Bone marrow (tissue), 2 donors: ENCODE results near the gene TUT7.
A peak's percentile ranks its signal among the peaks of the same experiment; 100 is the strongest.
"Not testable (repeated sequence)": the region's sequence is repeated elsewhere in the genome, so short reads cannot be mapped to it uniquely, and the experiment has no call there.

Source experiments
- DNase-seq, 2 donors: peaks; one replicate each; lab custom pipeline; 2025; lab: John Stamatoyannopoulos, UW

The TUT7 gene

GRCh38 chr9:86354011-86354817, at the start of gene TUT7:
Gene TUT7 (minus strand): TSS chr9:86354410. CDS start chr9:86353199, 1,211 bp downstream.
- peak; percentile 83 to 90 for DNase-seq

GRCh38 chr9:86402591-86402990, 48.4 kb upstream of the TUT7 start:
- DNase-seq, result no peak

- no peak for DNase-seq
These were observed 42.2 kb upstream of the TUT7 start for GRCh38 chr9:86396412-86396811.

DNA sequence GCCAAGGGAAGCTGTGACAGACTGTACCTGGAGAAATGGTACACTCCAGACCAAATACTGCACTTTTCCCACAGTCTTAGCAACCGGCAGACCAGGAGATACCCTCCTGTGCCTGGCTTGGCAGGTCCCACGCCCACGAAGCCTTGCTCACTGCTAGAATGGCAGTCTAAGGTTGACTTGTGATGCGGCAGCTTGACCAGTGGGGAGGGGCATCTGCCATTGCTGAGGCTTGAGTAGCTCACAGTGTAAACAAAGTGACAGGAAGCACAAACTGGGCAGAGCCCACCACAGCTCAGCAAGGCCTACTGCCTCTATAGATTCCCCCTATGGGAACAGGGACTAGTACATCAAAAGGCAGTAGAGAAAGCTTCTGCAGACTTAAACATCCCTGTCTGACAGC, 36.0 kb upstream of the TUT7 start:
- not testable (repeated sequence) for DNase-seq

- no peak for DNase-seq
These were observed 35.4 kb upstream of the TUT7 start for GRCh38 chr9:86389628-86390027.

DNA sequence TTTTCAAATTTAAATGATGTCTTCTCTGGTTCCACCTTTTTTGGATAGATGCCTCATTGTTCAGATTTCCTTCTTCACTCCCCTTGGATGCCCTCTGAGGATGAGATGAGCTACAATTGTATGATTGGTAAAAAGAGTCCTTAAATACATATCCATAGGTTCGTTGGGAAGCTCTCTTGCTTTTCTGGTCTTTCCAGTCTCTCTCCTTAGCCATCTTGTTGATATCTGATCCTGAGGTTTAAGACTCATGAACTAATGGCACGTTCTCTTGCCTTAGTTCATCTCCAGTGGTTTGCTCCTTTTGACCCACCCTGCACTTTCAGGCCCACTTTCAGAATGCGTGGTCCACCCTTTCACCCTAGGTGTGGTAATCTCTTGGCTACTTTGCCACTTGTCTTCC, 33.2 kb upstream of the TUT7 start:
- no peak for DNase-seq

DNA sequence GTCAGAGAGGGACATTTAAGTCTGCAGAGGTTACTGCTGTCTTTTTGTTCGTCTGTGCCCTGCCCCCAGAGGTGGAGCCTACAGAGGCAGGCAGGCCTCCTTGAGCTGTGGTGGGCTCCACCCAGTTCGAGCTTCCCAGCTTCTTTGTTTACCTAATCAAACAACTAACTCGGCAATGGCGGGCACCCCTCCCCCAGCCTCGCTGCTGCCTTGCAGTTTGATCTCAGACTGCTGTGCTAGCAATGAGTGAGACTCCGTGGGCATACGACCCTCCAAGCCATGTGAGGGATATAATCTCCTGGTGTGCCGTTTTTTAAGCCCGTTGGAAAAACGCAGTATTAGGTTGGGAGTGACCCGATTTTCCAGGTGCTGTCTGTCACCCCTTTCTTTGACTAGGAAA, 28.8 kb upstream of the TUT7 start:
- not testable (repeated sequence) for DNase-seq

DNA sequence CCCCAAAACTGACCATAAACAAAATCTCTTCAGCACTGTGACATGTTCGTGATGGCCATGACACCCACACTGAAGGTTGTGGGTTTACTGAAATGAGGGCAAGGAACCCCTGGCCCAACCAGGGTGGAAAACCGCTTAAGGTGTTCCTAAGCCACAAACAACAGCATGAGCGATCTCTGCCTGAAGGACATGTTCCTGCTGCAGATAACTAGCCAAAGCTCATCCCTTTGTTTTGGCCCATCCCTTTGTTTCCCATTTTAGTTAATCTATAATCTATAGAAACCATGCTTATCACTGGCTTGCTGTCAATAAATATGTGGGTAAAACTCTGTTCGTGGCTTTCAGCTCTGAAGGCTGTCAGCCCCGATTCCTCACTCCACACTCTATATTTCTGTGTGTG, 21.8 kb upstream of the TUT7 start:
- no peak for DNase-seq

- no peak for DNase-seq
These were observed 15.6 kb upstream of the TUT7 start for GRCh38 chr9:86369810-86370209.

GRCh38 chr9:86368871-86369521, 14.8 kb upstream of the TUT7 start:
- DNase-seq, result peak in 1 of 2 donors; percentile 30

DNA sequence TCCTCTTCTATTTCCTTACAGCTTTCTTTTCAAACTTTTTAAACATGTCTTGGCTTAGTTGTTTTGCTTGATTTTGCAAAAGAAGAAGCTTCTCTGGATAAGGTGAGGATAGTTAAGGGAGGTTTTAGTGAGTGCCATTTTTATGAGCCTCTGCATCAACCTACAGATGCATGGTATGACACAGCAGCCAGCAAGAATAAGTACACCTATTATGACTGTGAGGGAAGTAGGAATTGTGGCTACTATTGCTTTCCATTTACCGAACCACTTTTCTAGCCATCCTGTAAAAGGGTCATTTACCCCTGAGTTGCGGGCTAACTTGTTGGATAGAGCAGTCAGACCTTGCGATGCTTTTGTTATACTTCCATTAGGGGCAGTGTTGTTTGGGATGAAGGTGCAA, 7.0 kb upstream of the TUT7 start:
- no peak for DNase-seq

- DNase-seq, result no peak
These were observed 5.1 kb upstream of the TUT7 start for GRCh38 chr9:86359151-86359879.

DNA sequence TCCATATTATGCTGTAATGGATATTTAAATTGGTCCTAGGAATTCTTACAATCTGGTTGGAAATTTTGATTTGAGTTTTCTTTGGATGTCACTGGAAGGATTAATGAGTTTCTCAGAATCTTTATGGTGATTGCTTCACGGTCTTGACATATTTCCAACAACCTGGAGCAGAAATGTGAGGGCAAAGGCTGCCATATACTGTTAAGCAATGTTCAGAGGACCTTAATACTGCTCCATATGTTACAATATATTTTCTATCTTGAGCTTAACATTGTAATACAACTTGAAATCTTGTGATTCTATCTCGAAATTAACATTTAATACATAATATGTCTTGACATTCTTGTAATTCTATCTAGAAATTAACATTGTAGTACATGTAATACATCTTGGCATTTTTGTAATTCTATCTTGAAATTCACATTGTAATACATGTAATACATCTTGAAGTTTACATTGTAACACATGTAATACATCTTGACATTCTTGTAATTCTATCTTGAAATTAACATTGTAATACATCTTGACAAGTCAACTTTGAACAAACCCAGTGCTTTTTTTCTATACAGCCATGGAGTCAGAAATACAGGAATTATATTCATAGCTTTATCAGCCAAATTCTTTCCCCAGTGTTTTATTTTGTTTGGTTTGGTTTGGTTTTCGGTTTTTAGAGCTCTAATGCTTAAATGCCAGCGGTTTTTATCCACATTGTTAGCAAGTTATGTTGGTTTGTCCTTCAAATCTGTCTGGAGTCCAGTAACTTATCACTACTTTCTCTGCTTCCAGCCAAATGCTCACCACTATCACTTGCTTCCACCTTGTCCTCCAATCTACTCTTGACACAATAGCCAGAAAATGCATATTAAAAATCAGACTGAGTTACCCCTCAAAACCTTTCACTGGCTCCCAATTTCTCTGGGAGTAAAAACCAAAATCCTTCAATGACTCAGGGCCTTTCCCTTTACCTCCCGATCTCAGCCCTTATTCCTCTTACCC, 3.0 kb upstream of the TUT7 start:
- DNase-seq, result no peak

DNA sequence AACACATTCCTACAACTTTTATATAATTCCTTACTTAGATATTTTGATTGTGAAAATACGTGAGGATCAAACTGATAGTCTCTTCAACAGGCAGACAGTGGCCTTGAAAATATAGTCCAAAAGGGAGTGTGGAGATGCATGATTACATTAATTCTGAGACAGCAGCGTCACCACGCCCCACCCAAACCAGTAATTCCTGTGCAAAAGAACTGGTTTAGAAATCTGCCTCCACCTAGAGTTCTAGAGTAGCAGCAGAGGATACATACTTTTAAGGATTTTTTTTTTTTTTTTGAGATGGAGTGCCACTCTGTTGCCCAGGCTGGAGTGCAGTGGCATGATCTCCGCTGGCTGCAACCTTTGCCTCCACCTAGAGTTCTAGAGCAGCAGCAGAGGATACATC, 1.6 kb upstream of the TUT7 start:
- no peak for DNase-seq

GRCh38 chr9:86354818-86355309, 654 bp upstream of the TUT7 start:
- DNase-seq, result no peak

GRCh38 chr9:86353655-86354010, 577 bp downstream of the TUT7 start:
- no peak for DNase-seq

DNA sequence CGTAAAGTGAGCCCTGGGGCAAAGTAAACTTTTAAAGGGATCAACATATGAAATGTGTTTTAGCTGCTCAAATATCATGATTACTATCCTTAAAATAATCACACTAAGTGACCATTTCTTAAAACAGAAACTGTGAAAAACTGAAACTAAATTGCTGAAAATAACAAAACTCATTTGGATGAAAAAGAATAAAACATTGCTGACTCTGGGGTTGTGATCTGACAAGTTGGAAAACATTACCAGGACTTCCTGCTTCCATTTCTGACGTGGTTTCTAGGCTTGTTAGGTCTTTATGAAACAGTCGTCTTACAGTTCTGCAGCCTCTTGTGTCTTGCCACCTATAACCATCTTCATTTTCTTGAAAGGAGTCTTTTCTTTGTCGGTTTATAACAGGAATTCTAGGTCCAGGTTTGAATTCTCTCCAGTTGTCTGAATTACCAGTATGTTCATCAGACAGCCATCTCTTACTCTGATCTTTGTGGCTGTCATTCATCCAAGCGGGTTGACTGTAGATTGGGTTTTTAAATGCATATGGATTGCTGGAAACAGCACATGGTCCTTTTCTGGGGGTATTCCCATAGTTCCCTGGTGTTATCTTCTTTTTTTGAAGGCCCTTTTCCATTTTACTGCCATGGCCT, 1.7 kb downstream of the TUT7 start:
- no peak for DNase-seq

DNA sequence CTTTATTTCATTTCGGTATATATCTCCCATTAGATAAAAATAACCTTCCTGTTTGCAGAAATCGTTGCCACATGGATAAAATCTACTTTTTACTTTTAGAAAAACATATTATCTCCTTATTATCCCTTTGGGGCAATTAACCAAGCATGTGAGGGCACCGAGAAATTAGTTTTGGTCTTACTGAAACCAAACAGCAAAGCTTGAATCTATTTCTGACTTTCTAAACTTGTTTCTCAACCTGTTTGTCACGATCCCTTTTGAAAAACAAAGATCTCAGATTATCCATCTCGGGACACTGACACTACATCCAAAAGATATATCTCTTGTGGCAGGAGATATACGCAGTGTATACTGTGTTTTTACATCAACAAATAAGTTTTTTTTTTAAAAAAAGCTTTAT, 2.3 kb downstream of the TUT7 start:
- DNase-seq, result no peak

GRCh38 chr9:86350006-86350760, 4.0 kb downstream of the TUT7 start:
- DNase-seq, result no peak

GRCh38 chr9:86349271-86349670, 4.9 kb downstream of the TUT7 start:
- no peak for DNase-seq
